ENCODE results near the gene TNRC6B. TPM values are rescaled to one million over a fixed set of nuclear protein-coding genes. Genes with fewer than 3 reads are reported as not detected.

Gene TNRC6B
- total and polyA plus RNA-seq, 2 of the 13 experiments (the other 11 are each of a cell fraction or from before 2014, with no cell fraction given) = 8.9 to 13.2 TPM

- no TSS peak for BruUV-seq (replicated peaks)
- Histone ChIP-seq H3K9ac (ENCODE audit: insufficient read depth, low read depth, low read length) (no peak overlapping the region), H3K79me2 (ENCODE audit: insufficient read depth, low read length) (peaks cover 47% of the 10 kb centered on the region), H3K27ac (ENCODE audit: extremely low read length, insufficient read depth, low read length) (no peak overlapping the region), H3K9me3 (ENCODE audit: low read length) (no peaks in the 10 kb centered on the region), H3K36me3 (replicated peaks in 1 of 2; ENCODE audit: control insufficient read depth in 1 of 2, insufficient read depth in 2 of 2, low read length in 2 of 2) (peaks cover 3 to 11% of the 10 kb centered on the region in 2 experiments; a peak in 2 of 5 replicates), H4K20me1 (ENCODE audit: insufficient read depth, low read length) (peaks cover 17% of the 10 kb centered on the region), H3K4me3 (replicated peaks in 1 of 3; ENCODE audit: insufficient read depth in 1 of 3, low read depth in 2 of 3, low read length in 3 of 3) (no peak overlapping the region), H3K27me3 (ENCODE audit: control insufficient read depth in 1 of 2, insufficient read depth in 2 of 2, low read length in 2 of 2) (no peaks in the 10 kb centered on the region), H2AFZ (ENCODE audit: low read length) (no peak overlapping the region), H3K4me2 (ENCODE audit: low read depth, low read length) (no peak overlapping the region), H3K4me1 (ENCODE audit: insufficient read depth, low read length) (no peaks in the 10 kb centered on the region)
- in situ Hi-C loops (cut with HindIII; ENCODE audit: extremely low pct_ligation_motif_present, low pct_unique_long_range_greater_than_20kb) (no loop called here), intact Hi-C loops (cut with micrococcal nuclease; ENCODE audit: unreplicated experiment) (no loop called here)
- ChIA-PET POLR2A (no interaction called here), CTCF (ENCODE audit: low intra/inter-chr PET ratio, low total read pairs) (no interaction called here)
- no peak for ATAC-seq
- FAIRE-seq = no peak
- WGBS (ENCODE audit: low lambda C conversion rate) = 97% methylated on average over 3 of the region's 3 CpGs
- DNase-seq (ENCODE audit: low spot score) = no peak
- TF ChIP-seq PHF21A (CRISPR knock-in tag; IDR thresholded peaks at IDR 0.05) (no peak), ZNF552 (CRISPR knock-in tag; IDR thresholded peaks at IDR 0.05; ENCODE audit: borderline replicate concordance) (no peak), BHLHE40 (IDR thresholded peaks at IDR 0.05; ENCODE audit: low read length) (no peak), ZBTB20 (CRISPR knock-in tag; IDR thresholded peaks at IDR 0.05; ENCODE audit: borderline replicate concordance, low read depth) (no peak), TBX3 (IDR thresholded peaks at IDR 0.05; ENCODE audit: borderline replicate concordance) (no peak), MTA1 (CRISPR knock-in tag; IDR thresholded peaks at IDR 0.05; ENCODE audit: borderline replicate concordance) (no peak), ZBTB8A (CRISPR knock-in tag; IDR thresholded peaks at IDR 0.05; ENCODE audit: borderline replicate concordance, low read depth) (no peak), SNAPC5 (CRISPR knock-in tag; IDR thresholded peaks at IDR 0.05; ENCODE audit: borderline replicate concordance) (no peak), SNRNP70 (IDR thresholded peaks at IDR 0.05; ENCODE audit: low read depth, low read length) (no peak), ZNF556 (CRISPR knock-in tag; IDR thresholded peaks at IDR 0.05; ENCODE audit: borderline replicate concordance) (no peak), ZMAT3 (CRISPR knock-in tag; conservative IDR thresholded peaks at IDR 0.05) (no peak), ISX (CRISPR knock-in tag; conservative IDR thresholded peaks at IDR 0.05) (no peak), RBM39 (IDR thresholded peaks at IDR 0.05; ENCODE audit: low read depth, low read length, poor library complexity, severe bottlenecking) (no peak), DMAP1 (CRISPR knock-in tag; IDR thresholded peaks at IDR 0.05) (no peak), SRF (IDR thresholded peaks at IDR 0.05; ENCODE audit: low read depth, low read length) (no peak), ZNF17 (CRISPR knock-in tag; IDR thresholded peaks at IDR 0.05) (no peak)
Observed at GRCh38 chr22:40241200-40241763, 63.6 kb downstream of the TNRC6B start.
